H1 (cell line): Measurements from ENCODE around the gene EEF1A2. TPM values are rescaled to one million over a fixed set of nuclear protein-coding genes. Genes with fewer than 3 reads are reported as not detected.

ENCODE experiments used
- HDAC6 ChIP-seq: IDR thresholded peaks from one replicate; pipeline ENCODE4 v1.7.1; 2012; ENCODE audit warnings: low read depth, mild to moderate bottlenecking, inconsistent platforms, low read length, moderate library complexity
- MAFK ChIP-seq: IDR thresholded peaks from 2 replicates; pipeline ENCODE4 v1.6.1; 2012; ENCODE audit warnings: low read depth, mild to moderate bottlenecking, improper control_type of control experiment, low read length
- ZNF274 ChIP-seq: IDR thresholded peaks from 2 replicates; pipeline ENCODE4 v1.7.0; 2012; ENCODE audit warnings: low read length, borderline replicate concordance; ENCODE audit errors: extremely low read depth
- polyA plus RNA-seq, 7 experiments: library from polyadenylated mRNA; depleted of rRNA in 3 of 7; stranded (reverse) in 5 of 7; unstranded in 2 of 7; fragments of >200 nt in 5 of 7; fragments of 200-250 nt in 2 of 7; gene quantifications; 1 replicate in 5 of 7; 2 replicates in 1 of 7; 4 replicates in 1 of 7; pipeline versions ENCODE4 v1.2.1 to v1.2.3, GENCODE V29; 2011 to 2013; ENCODE audit warnings: missing spikeins in 2 of 7, mixed read lengths in 2 of 7
- total RNA-seq: library from RNA; stranded (reverse); fragmentation: NEBNext Ultra II Directional; extraction: Animal tissue kit (Norgen Biotek cat#: 25700); gene quantifications from 2 replicates; pipeline ENCODE4 v1.2.1, GENCODE V29; 2021
- TF ChIP-seq, protein P1 (sequence below): IDR thresholded peaks from 2 replicates; pipeline ENCODE4 v1.6.1; 2012; ENCODE audit warnings: low read length, inconsistent platforms
- TF ChIP-seq, protein P2 (sequence below): fragments of 300-600 bp; sonication (generic); IDR thresholded peaks from 2 replicates; pipeline ENCODE4 v1.7.1; 2012; ENCODE audit warnings: low read length, moderate library complexity, mild to moderate bottlenecking, inconsistent platforms; ENCODE audit not compliant: insufficient replicate concordance
- TF ChIP-seq, protein P3 (sequence below): IDR thresholded peaks from 2 replicates; pipeline ENCODE4 v1.6.1; 2012; ENCODE audit warnings: inconsistent platforms

EEF1A2 gene
- total and polyA plus RNA-seq, 2 of the 8 experiments (the other 6 are each of a cell fraction or from before 2014, with no cell fraction given): 7.4 to 25.8 TPM

DNA sequence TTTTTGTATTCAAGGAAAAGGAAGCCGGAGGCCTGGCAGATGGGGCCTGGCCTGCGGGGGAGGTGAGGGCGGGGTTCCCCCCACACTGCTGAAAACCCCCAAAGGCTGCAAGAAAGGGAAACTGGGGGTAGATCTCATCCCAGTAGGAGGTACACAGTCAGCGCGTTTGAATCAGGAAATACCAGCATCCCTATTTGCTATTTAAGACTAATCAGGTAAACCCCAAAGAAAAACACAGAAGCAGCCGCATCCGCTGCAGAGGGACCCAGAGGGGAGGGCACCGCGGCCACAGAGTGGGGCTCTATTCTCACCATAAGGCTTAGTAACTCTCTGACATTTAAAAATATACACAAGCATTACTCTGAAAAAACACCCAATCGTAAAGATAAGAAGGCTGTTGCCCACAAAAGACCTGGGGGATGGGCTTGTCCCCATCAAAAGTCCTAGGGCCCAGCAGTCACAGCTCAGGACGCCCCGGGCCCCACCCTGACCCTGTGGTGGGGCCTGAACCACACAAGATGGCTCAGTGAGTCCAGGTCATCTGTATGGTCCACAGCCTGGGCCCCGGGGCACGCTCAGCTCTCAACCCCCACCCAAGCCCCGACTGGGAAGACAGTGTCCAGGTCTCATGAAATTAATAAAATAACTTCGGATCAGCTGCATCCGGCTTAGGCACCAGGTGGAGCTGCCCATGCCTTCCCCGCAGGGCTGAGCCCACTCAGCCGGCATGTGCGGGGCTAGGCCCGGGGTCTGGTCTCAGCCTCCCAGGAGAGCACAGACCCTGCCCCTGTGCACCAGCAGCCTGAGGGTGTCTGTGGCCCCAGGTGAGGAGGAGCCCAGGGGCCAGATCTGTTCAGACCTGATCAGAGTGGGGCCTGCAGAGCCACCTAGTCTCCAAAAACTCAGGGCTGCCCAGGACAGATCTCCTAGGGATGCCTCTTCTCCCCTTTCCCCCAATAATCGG, 57.5 kb downstream of the EEF1A2 start (continued):
- TF ChIP-seq, protein P1, sequence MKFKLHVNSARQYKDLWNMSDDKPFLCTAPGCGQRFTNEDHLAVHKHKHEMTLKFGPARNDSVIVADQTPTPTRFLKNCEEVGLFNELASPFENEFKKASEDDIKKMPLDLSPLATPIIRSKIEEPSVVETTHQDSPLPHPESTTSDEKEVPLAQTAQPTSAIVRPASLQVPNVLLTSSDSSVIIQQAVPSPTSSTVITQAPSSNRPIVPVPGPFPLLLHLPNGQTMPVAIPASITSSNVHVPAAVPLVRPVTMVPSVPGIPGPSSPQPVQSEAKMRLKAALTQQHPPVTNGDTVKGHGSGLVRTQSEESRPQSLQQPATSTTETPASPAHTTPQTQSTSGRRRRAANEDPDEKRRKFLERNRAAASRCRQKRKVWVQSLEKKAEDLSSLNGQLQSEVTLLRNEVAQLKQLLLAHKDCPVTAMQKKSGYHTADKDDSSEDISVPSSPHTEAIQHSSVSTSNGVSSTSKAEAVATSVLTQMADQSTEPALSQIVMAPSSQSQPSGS: no peak
- TF ChIP-seq HDAC6: no peak
- no peak for TF ChIP-seq MAFK
- TF ChIP-seq, protein P2, sequence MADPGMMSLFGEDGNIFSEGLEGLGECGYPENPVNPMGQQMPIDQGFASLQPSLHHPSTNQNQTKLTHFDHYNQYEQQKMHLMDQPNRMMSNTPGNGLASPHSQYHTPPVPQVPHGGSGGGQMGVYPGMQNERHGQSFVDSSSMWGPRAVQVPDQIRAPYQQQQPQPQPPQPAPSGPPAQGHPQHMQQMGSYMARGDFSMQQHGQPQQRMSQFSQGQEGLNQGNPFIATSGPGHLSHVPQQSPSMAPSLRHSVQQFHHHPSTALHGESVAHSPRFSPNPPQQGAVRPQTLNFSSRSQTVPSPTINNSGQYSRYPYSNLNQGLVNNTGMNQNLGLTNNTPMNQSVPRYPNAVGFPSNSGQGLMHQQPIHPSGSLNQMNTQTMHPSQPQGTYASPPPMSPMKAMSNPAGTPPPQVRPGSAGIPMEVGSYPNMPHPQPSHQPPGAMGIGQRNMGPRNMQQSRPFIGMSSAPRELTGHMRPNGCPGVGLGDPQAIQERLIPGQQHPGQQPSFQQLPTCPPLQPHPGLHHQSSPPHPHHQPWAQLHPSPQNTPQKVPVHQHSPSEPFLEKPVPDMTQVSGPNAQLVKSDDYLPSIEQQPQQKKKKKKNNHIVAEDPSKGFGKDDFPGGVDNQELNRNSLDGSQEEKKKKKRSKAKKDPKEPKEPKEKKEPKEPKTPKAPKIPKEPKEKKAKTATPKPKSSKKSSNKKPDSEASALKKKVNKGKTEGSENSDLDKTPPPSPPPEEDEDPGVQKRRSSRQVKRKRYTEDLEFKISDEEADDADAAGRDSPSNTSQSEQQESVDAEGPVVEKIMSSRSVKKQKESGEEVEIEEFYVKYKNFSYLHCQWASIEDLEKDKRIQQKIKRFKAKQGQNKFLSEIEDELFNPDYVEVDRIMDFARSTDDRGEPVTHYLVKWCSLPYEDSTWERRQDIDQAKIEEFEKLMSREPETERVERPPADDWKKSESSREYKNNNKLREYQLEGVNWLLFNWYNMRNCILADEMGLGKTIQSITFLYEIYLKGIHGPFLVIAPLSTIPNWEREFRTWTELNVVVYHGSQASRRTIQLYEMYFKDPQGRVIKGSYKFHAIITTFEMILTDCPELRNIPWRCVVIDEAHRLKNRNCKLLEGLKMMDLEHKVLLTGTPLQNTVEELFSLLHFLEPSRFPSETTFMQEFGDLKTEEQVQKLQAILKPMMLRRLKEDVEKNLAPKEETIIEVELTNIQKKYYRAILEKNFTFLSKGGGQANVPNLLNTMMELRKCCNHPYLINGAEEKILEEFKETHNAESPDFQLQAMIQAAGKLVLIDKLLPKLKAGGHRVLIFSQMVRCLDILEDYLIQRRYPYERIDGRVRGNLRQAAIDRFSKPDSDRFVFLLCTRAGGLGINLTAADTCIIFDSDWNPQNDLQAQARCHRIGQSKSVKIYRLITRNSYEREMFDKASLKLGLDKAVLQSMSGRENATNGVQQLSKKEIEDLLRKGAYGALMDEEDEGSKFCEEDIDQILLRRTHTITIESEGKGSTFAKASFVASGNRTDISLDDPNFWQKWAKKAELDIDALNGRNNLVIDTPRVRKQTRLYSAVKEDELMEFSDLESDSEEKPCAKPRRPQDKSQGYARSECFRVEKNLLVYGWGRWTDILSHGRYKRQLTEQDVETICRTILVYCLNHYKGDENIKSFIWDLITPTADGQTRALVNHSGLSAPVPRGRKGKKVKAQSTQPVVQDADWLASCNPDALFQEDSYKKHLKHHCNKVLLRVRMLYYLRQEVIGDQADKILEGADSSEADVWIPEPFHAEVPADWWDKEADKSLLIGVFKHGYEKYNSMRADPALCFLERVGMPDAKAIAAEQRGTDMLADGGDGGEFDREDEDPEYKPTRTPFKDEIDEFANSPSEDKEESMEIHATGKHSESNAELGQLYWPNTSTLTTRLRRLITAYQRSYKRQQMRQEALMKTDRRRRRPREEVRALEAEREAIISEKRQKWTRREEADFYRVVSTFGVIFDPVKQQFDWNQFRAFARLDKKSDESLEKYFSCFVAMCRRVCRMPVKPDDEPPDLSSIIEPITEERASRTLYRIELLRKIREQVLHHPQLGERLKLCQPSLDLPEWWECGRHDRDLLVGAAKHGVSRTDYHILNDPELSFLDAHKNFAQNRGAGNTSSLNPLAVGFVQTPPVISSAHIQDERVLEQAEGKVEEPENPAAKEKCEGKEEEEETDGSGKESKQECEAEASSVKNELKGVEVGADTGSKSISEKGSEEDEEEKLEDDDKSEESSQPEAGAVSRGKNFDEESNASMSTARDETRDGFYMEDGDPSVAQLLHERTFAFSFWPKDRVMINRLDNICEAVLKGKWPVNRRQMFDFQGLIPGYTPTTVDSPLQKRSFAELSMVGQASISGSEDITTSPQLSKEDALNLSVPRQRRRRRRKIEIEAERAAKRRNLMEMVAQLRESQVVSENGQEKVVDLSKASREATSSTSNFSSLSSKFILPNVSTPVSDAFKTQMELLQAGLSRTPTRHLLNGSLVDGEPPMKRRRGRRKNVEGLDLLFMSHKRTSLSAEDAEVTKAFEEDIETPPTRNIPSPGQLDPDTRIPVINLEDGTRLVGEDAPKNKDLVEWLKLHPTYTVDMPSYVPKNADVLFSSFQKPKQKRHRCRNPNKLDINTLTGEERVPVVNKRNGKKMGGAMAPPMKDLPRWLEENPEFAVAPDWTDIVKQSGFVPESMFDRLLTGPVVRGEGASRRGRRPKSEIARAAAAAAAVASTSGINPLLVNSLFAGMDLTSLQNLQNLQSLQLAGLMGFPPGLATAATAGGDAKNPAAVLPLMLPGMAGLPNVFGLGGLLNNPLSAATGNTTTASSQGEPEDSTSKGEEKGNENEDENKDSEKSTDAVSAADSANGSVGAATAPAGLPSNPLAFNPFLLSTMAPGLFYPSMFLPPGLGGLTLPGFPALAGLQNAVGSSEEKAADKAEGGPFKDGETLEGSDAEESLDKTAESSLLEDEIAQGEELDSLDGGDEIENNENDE: no peak
- no peak for TF ChIP-seq ZNF274
- TF ChIP-seq, protein P3, sequence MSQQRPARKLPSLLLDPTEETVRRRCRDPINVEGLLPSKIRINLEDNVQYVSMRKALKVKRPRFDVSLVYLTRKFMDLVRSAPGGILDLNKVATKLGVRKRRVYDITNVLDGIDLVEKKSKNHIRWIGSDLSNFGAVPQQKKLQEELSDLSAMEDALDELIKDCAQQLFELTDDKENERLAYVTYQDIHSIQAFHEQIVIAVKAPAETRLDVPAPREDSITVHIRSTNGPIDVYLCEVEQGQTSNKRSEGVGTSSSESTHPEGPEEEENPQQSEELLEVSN: no peak
